IMR-90 (cell line): ENCODE measurements around the gene PISD. TPM values are rescaled to one million over a fixed set of nuclear protein-coding genes. Genes with fewer than 3 reads are reported as not detected.

Experiments
- ATAC-seq: fragments of 200-7000 bp; cut with Tn5 transposase; 2 replicates; pipeline ENCODE4 v1.9.1; 2020; ENCODE audit warnings: low read depth, mild to moderate bottlenecking, moderate library complexity
- BruUV-seq: library from RNA; stranded (reverse); fragments of 400-500 nt; replicated peaks from 2 replicates; lab custom pipeline; 2021; lab: Mats Ljungman, UMichigan
- CTCF ChIA-PET: fragments of 300-600 bp; formaldehyde crosslinking; extraction: SDS; loops from one replicate; lab custom pipeline; 2021; ENCODE audit warnings: antibody characterized with exemption; lab: Yijun Ruan, JAX
- POLR2A ChIA-PET: fragments of 300-600 bp; sonication (Branson Sonifier 250); formaldehyde crosslinking; loops from one replicate; lab custom pipeline; 2022; ENCODE audit warnings: antibody characterized with exemption; ENCODE audit not compliant: unreplicated experiment; lab: Charles Lee
- DNase-seq: peaks from one replicate; pipeline ENCODE4 v3.0.0; 2013
- H2AFZ ChIP-seq: replicated peaks from 2 replicates; pipeline ENCODE3; 2013; ENCODE audit warnings: low read length, mild to moderate bottlenecking; ENCODE audit not compliant: poor library complexity
- H2AK5ac ChIP-seq: 2 replicates; pipeline ENCODE4 v1.6.1; 2013; ENCODE audit warnings: low read depth, low read length, inconsistent platforms
- H2AK9ac ChIP-seq: replicated peaks from 2 replicates; pipeline ENCODE3; 2013; ENCODE audit warnings: mild to moderate bottlenecking, low read depth, low read length, moderate library complexity; ENCODE audit not compliant: poor library complexity
- H2BK120ac ChIP-seq: 2 replicates; pipeline ENCODE4 v1.6.1; 2013; ENCODE audit warnings: low read depth, low read length, inconsistent platforms
- H2BK15ac ChIP-seq: 3 replicates; pipeline ENCODE4 v1.6.1; 2013; ENCODE audit warnings: low read depth, low read length, inconsistent platforms
- H2BK20ac ChIP-seq: 2 replicates; pipeline ENCODE4 v1.6.1; 2013; ENCODE audit warnings: low read depth, mild to moderate bottlenecking, inconsistent platforms, low read length, moderate library complexity
- H2BK5ac ChIP-seq: 2 replicates; pipeline ENCODE4 v1.6.1; 2013; ENCODE audit warnings: mild to moderate bottlenecking, low read depth, low read length, inconsistent platforms; ENCODE audit not compliant: poor library complexity, severe bottlenecking
- H3K14ac ChIP-seq: replicated peaks from 2 replicates; pipeline ENCODE4 v1.6.1; 2013; ENCODE audit warnings: low read depth, low read length, inconsistent platforms
- H3K18ac ChIP-seq: 2 replicates; pipeline ENCODE4 v1.6.1; 2013; ENCODE audit warnings: low read depth, low read length, control low read depth
- H3K23ac ChIP-seq: 2 replicates; pipeline ENCODE4 v1.6.1; 2013; ENCODE audit warnings: low read depth, low read length, inconsistent platforms
- H3K27ac ChIP-seq: 2 replicates; pipeline ENCODE4 v1.5.1; 2013; ENCODE audit warnings: mild to moderate bottlenecking, control low read depth, low read length; ENCODE audit not compliant: insufficient read depth
- H3K27me3 ChIP-seq: 2 replicates; pipeline ENCODE4 v1.6.1; 2013; ENCODE audit warnings: low read length; ENCODE audit not compliant: control insufficient read depth, insufficient read depth
- H3K36me3 ChIP-seq: 2 replicates; pipeline ENCODE4 v1.6.1; 2013; ENCODE audit warnings: low read length, mixed read lengths; ENCODE audit not compliant: control insufficient read depth, insufficient read depth
- H3K4ac ChIP-seq: 2 replicates; pipeline ENCODE4 v1.6.1; 2013; ENCODE audit warnings: low read depth, low read length, inconsistent platforms
- H3K4me1 ChIP-seq: 2 replicates; pipeline ENCODE4 v1.6.1; 2013; ENCODE audit warnings: low read length, mixed read lengths; ENCODE audit not compliant: control insufficient read depth, insufficient read depth
- H3K4me2 ChIP-seq: 2 replicates; pipeline ENCODE4 v1.6.1; 2013; ENCODE audit warnings: low read depth, mild to moderate bottlenecking, control low read depth, low read length, moderate library complexity
- H3K4me3 ChIP-seq: 2 replicates; pipeline ENCODE4 v1.5.1; 2013; ENCODE audit warnings: low read depth, mild to moderate bottlenecking, control low read depth, low read length, moderate library complexity; ENCODE audit not compliant: insufficient read depth
- H3K56ac ChIP-seq: 2 replicates; pipeline ENCODE4 v1.6.1; 2013; ENCODE audit warnings: low read length, inconsistent platforms; ENCODE audit not compliant: insufficient read depth; ENCODE audit errors: extremely low read depth
- H3K79me1 ChIP-seq, 2 experiments: 2 replicates each; pipeline ENCODE4 v1.6.1; 2013; ENCODE audit warnings: low read length in 2 of 2, inconsistent platforms in 1 of 2, low read depth in 1 of 2
- H3K9ac ChIP-seq: 2 replicates; pipeline ENCODE4 v1.6.1; 2013; ENCODE audit warnings: low read depth, low read length, control low read depth
- H3K9me1 ChIP-seq: 2 replicates; pipeline ENCODE4 v1.6.1; 2013; ENCODE audit warnings: low read length, inconsistent platforms; ENCODE audit not compliant: insufficient read depth
- H3K9me3 ChIP-seq: 2 replicates; pipeline ENCODE4 v1.6.1; 2013; ENCODE audit warnings: low read length; ENCODE audit not compliant: control insufficient read depth, insufficient read depth
- H4K20me1 ChIP-seq: 2 replicates; pipeline ENCODE4 v1.6.1; 2013; ENCODE audit warnings: low read length, inconsistent platforms; ENCODE audit not compliant: insufficient read depth
- H4K5ac ChIP-seq: 2 replicates; pipeline ENCODE4 v1.6.1; 2013; ENCODE audit warnings: mild to moderate bottlenecking, low read depth, low read length, control low read depth
- H4K8ac ChIP-seq, 2 experiments: 2 replicates each; pipeline ENCODE4 v1.6.1; 2013; ENCODE audit warnings: low read depth in 2 of 2, low read length in 2 of 2, control low read depth in 1 of 2, inconsistent platforms in 1 of 2
- H4K91ac ChIP-seq: 2 replicates; pipeline ENCODE4 v1.6.1; 2013; ENCODE audit warnings: low read depth, low read length, inconsistent platforms; ENCODE audit not compliant: insufficient read depth
- BHLHE40 ChIP-seq: fragments of 150-350 bp; IDR thresholded peaks from 2 replicates; pipeline ENCODE4 v1.6.1; 2016; ENCODE audit warnings: mild to moderate bottlenecking, low read depth, low read length
- CEBPB ChIP-seq: IDR thresholded peaks from 2 replicates; pipeline ENCODE4 v1.6.1; 2012; ENCODE audit warnings: low read depth, low read length, improper control_type of control experiment
- CHD1 ChIP-seq: IDR thresholded peaks from 2 replicates; pipeline ENCODE4 v1.6.1; 2012; ENCODE audit warnings: low read depth, low read length, improper control_type of control experiment
- CTCF ChIP-seq: conservative IDR thresholded peaks from 2 replicates; pipeline ENCODE4 v1.5.1; 2012; ENCODE audit warnings: mild to moderate bottlenecking, low read depth, low read length, improper control_type of control experiment
- ELK1 ChIP-seq: fragments of 150-350 bp; IDR thresholded peaks from 2 replicates; pipeline ENCODE4 v1.6.1; 2016; ENCODE audit warnings: low read depth, mild to moderate bottlenecking, low read length, moderate library complexity, borderline replicate concordance
- FOS ChIP-seq: fragments of 150-350 bp; IDR thresholded peaks from 2 replicates; pipeline ENCODE4 v1.6.1; 2016; ENCODE audit warnings: low read depth, low read length
- MAFK ChIP-seq: IDR thresholded peaks from 2 replicates; pipeline ENCODE4 v1.6.1; 2012; ENCODE audit warnings: low read depth, low read length, improper control_type of control experiment
- MAZ ChIP-seq: IDR thresholded peaks from 2 replicates; pipeline ENCODE4 v1.6.1; 2012; ENCODE audit warnings: low read depth, mild to moderate bottlenecking, low read length, improper control_type of control experiment, moderate library complexity, borderline replicate concordance
- MXI1 ChIP-seq: IDR thresholded peaks from 2 replicates; pipeline ENCODE4 v1.6.1; 2012; ENCODE audit warnings: low read depth, mild to moderate bottlenecking, low read length, moderate library complexity, borderline replicate concordance
- NFE2L2 ChIP-seq: fragments of 150-350 bp; IDR thresholded peaks from 2 replicates; pipeline ENCODE4 v1.6.1; 2016; ENCODE audit warnings: low read depth, mild to moderate bottlenecking, low read length
- RAD21 ChIP-seq: IDR thresholded peaks from 2 replicates; pipeline ENCODE4 v1.6.1; 2012; ENCODE audit warnings: low read length, improper control_type of control experiment
- RCOR1 ChIP-seq: IDR thresholded peaks from 2 replicates; pipeline ENCODE4 v1.6.1; 2012; ENCODE audit warnings: mild to moderate bottlenecking, low read length, improper control_type of control experiment; ENCODE audit not compliant: insufficient replicate concordance
- RFX5 ChIP-seq: IDR thresholded peaks from 2 replicates; pipeline ENCODE4 v1.8.0; 2012; ENCODE audit warnings: low read depth, mild to moderate bottlenecking, low read length, moderate library complexity
- SMC3 ChIP-seq: fragments of 150-350 bp; IDR thresholded peaks from 2 replicates; pipeline ENCODE4 v1.6.1; 2016; ENCODE audit warnings: low read depth, mild to moderate bottlenecking, antibody characterized with exemption, low read length, moderate library complexity
- USF2 ChIP-seq: fragments of 150-350 bp; IDR thresholded peaks from 2 replicates; pipeline ENCODE4 v1.6.1; 2017; ENCODE audit warnings: mild to moderate bottlenecking, antibody characterized with exemption, low read length, low read depth
- WGBS, 2 experiments: methylation state at CpG; one replicate each; pipeline versions ENCODE4 v1.1.5 to v1.1.7; 2013; ENCODE audit warnings: missing lambda C conversion rate in 2 of 2; ENCODE audit not compliant: insufficient read length in 1 of 2; ENCODE audit errors: extremely low coverage in 2 of 2; 5-methylcytosine and 5-hydroxymethylcytosine counted together
- dilution Hi-C: fragments of 300-500 bp; cut with HindIII; formaldehyde crosslinking; loops from one replicate; pipeline ENCODE4 v1.14.3; 2018; ENCODE audit warnings: low sequenced_read_pairs; ENCODE audit not compliant: unreplicated experiment
- in situ Hi-C: fragments of 300-500 bp; cut with MboI; formaldehyde crosslinking; loops from 3 replicates; pipeline ENCODE4 v1.14.3; 2019; ENCODE audit warnings: low sequenced_read_pairs, inconsistent platforms, mixed read lengths
- intact Hi-C: fragments of 100-400 bp; cut with micrococcal nuclease; formaldehyde crosslinking; loops from 2 replicates; pipeline ENCODE4 v1.10.0; 2022
- polyA plus RNA-seq, 3 experiments: library from polyadenylated mRNA; depleted of rRNA; stranded (reverse); fragments of >200 nt; gene quantifications; 2 replicates each; pipeline ENCODE4 v1.2.3, GENCODE V29; 2012; ENCODE audit warnings: low replicate concordance in 1 of 3
- total RNA-seq: library from RNA; depleted of rRNA; stranded (reverse); fragments of >200 nt; gene quantifications from 2 replicates; pipeline ENCODE4 v1.2.3, GENCODE V29; 2012

Gene PISD
- total and polyA plus RNA-seq, 2 of the 4 experiments (the other 2 are of a cell fraction) = 34.1 to 48.8 TPM

GRCh38 chr22:31588970-31589675 lies 72.9 kb downstream of the PISD start:
- no peak overlapping the region for H4K8ac ChIP-seq
- peak overlapping the region; percentile 59; the same call in 1 of the 2 replicates for H2AK5ac ChIP-seq
- H3K4me3 ChIP-seq = no peak overlapping the region
- peak overlapping the region; percentile 50 for H2BK5ac ChIP-seq
- H4K5ac ChIP-seq = peak overlapping the region; percentile 63; the same call in 1 of the 2 replicates
- WGBS, 2 experiments = 88% methylated on average over 5 of the region's 6 CpGs; no CpG with 5 or more reads in 1 of the 2 experiments
- H3K4ac ChIP-seq = no peak overlapping the region
- H3K36me3 ChIP-seq = peaks cover 4% of the 10 kb centered on the region
- H2BK20ac ChIP-seq = no peak overlapping the region
- H2BK120ac ChIP-seq = no peak overlapping the region
- no peaks in the 10 kb centered on the region for H3K9me3 ChIP-seq
- H3K9ac ChIP-seq = no peak overlapping the region
- dilution Hi-C loops = no loop called here
- H3K27me3 ChIP-seq = no peaks in the 10 kb centered on the region
- H3K9me1 ChIP-seq = peaks cover 8% of the 10 kb centered on the region; the same call in 1 of the 2 replicates
- no peak for DNase-seq
- H2AK9ac ChIP-seq = no peak overlapping the region
- peaks cover 18% of the 10 kb centered on the region for H3K4me1 ChIP-seq
- H3K27ac ChIP-seq = peak overlapping the region; percentile 21; the same call in 1 of the 2 replicates
- peak overlapping the region; percentile 26 for H2AFZ ChIP-seq
- no peak overlapping the region for H3K56ac ChIP-seq
- no peak overlapping the region for H2BK15ac ChIP-seq
- no peak overlapping the region for H3K4me2 ChIP-seq
- intact Hi-C loops = no loop called here
- H3K14ac ChIP-seq = no peak overlapping the region
- ChIA-PET CTCF (no interaction called here), POLR2A (no interaction called here)
- H3K18ac ChIP-seq = no peak overlapping the region
- no peaks in the 10 kb centered on the region for H4K20me1 ChIP-seq
- BruUV-seq = no TSS peak
- no peak overlapping the region for H4K91ac ChIP-seq
- in situ Hi-C loops = no loop called here
- no peak overlapping the region for H3K23ac ChIP-seq
- no peak for ATAC-seq
- peaks cover 0 to 3% of the 10 kb centered on the region in 2 experiments; a peak in 1 of 4 replicates for H3K79me1 ChIP-seq
- TF ChIP-seq NFE2L2 (no peak), MAFK (no peak), ELK1 (no peak), RCOR1 (no peak), MAZ (no peak), USF2 (no peak), FOS (no peak), CEBPB (no peak), CTCF (no peak), RFX5 (no peak), SMC3 (no peak), RAD21 (no peak), MXI1 (no peak), CHD1 (no peak), BHLHE40 (no peak)
